Kidney capillary endothelial cell (primary cell): ENCODE data around the gene PLA2G2C.
A peak's percentile ranks its signal among the peaks of the same experiment; 100 is the strongest.
"Not testable (repeated sequence)": the region's sequence is repeated elsewhere in the genome, so short reads cannot be mapped to it uniquely, and the experiment has no call there.

Experiments used
- DNase-seq: peaks from one replicate; pipeline ENCODE4 v3.0.0-alpha.2; 2018; ENCODE audit warnings: low spot score

PLA2G2C gene

DNA sequence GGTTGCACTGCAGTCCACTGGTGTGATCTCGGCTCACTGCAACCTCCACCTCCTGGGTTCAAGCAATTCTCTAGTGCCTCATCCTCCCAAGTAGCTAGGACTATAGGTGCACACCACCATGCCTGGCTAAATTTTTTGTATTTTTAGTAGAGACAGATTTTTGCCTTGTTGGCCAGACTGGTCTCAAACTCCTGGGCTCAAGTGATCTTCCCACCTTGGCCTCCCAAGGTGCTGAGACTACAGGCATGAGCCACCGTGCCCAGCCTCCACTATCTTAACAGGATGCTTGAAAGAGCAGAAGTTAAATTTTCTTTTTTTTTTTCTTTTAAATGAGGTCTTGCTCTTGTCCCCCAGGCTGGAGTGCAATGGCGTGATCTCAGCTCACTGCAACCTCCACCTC is 55.8 kb downstream of the PLA2G2C start:
- DNase-seq = not testable (repeated sequence)

DNA sequence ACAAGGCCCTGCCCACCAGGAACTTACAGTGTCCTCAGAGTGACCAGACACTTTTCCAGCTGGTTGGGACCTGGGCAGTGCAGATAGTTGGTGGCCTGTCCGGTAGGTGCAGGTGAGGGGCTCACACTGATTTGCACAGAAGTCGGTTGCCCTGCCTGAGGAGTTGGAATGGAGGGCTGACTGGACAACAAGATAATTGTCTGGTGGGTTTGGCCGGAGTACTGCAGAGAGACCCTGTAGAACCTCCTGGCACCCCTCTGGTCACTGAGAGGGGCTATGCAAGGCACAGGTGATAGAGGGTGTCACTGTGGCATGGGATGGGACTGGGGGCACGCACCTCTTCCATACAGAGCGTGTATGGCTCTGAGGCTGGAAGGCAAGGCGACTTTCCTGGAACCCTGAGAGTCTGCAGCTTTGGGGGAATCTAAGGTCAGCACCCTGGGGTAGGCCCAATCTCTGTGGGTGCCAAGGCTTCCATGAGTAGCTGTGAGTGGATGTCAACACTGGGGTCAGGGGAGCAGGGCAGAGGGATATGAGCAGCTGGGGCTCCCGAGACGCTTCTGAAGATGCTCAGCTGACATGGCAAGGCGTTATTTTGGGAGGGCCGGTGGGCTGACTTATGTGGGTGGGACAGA is 59.4 kb downstream of the PLA2G2C start:
- DNase-seq = no peak

DNA sequence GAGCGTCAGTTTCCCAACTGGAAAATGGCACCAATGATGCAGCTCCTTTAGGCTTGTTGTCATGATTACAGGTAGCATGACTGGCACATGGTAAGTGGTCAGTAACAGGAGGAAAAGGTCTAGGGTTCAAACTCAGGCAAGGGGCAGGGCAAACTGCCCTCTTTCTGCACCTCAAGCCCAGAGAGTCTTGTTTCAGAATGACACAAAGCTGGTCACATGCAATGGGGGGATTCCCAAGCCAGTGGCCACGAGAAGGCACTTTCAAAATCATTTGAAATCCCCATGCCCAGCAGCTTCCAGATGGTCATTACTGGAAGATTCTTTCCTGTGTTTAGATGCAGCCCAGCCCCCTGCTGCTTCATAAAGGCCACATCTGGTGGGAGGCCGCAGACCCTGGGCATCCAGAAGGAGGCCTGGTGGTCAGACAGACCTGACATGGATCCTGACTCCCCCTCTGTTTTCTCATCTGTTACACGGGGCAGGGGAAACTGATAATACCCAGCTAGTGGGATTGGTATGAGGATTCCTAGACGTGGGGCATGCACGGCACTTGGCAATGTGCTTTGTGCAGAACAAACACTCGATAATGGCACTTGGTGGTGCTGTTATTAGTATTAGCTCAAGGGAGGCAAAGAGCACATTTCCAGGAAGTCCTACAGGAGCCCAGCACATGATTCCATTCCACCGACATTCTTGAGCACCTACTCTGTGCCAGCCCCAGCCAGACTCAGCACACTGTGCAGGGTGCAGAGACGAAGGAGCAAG is 60.1 kb downstream of the PLA2G2C start:
- DNase-seq = no peak

DNA sequence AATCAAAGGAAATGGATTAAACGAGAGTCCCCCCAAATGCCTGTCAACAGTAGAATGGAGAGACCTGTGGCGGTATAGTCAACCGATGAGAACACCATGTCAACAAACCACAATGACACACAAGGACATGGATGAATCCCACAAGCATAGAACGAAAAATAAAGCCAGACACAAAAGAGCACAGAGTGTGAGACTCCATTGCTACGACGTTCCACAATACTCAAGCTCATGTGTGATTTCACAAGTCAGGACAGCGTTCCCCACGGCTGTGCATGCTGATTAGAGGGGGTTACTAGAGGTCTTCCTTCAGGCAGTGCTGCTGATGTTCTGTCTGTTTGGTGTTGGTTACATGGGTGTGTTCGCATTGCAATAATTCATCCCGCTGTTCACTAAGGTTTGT is 61.2 kb downstream of the PLA2G2C start:
- DNase-seq = no peak

DNA sequence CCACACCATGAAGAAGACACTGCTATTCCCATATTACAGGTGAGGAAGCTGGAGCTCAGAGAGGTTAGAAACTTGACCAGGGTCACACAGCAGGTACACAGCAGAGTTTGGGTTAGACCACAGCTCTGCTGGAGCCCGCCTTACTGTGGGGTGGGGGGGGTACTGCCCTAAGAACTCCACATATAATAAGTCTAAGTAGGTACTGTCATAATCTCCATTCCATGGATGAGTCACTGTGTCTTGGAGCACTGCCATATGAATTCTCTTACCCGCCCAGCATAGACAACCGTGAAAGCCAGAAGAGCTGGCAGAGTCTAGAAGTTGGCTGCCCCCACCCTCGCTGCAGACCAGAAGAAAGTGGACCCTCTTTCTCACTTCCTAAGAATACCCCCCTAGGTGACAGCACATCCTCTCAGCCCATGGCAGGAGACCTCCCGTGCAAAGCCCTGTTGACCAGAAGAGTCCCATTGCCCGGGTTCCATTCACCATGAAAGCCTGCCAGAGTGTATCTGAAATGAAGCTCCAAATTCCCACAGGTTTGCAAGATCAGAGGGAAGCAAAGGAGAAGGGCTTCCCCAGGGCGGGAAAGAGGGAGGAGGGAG is 61.8 kb downstream of the PLA2G2C start:
- DNase-seq = peak; percentile 61

DNA sequence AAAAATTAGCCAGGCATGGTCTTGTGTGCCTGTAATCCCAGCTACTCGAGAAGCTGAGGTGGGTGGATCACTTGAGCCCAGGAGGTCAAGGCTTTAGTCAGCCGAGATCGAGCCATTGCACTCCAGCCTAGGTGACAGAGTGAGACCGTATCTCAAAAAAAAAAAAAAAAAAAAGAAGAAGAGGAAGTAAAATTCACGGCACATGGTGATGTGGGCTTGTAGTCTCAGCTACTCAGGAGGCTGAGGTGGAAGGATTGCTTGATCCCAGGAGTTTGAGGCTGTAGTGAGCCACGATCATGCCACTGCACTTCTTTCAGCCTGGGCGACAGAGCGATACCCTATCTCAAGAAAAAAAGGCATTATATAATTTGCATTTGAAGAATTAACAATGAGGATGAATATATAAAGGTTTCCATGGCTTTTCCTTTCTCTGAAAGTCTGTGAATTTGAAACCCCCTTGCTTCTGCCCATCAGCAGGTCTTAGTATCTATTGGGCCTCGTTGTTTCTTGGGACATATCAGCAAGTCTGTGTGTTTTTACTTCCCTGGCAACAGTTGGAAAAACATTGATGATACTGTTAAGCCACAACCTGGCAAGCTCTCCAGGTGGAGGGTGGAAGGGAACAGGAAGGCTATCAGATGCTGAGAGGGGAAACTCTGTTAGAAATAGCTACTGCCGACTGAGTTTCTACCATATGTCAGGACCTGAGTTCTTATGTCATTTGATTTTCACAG is 62.4 kb downstream of the PLA2G2C start:
- no peak for DNase-seq

DNA sequence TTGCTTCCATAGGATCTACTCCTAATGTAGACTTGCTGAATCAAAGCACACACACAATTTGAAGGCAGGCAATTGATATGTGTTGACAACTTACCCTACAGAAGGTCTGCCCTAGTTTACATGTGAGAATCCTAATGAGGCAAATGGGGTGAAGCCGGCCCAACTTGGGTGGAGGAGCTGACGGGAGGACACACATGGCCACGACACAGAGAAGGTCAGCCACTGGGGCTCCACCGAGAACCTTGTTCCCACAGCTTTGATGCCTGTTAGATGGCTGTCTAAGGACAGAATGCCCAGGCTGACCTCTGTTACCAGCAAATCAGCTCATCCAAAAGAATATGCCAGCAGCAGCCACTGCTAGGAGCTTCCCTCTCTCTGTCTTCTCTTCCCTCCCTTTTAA is 65.5 kb downstream of the PLA2G2C start:
- no peak for DNase-seq

DNA sequence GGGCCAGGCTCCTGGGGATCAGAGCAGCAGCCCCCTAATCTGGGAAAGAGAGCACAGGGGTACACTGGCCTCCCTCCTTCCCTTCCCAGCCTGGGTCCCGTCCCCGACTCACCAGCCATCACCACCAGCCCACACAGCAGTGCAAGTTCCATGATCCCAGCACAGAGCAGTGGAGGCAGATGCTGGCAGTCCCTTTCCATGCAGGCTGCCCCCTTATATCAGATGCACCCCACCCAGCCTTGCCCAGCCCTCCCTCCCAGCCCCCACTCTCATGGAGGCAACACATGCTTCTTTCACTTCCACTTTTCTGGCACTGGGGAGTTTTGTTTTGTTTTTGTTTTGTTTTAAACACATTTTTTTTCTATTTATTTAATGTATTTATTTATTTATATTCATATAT is 67.0 kb downstream of the PLA2G2C start, which contains the start of gene PLA2G2D:
PLA2G2D (minus strand) TSS at position 190 of the 400 bp plus-strand sequence; CDS start at position 152, 38 bp downstream.
- DNase-seq = no peak

DNA sequence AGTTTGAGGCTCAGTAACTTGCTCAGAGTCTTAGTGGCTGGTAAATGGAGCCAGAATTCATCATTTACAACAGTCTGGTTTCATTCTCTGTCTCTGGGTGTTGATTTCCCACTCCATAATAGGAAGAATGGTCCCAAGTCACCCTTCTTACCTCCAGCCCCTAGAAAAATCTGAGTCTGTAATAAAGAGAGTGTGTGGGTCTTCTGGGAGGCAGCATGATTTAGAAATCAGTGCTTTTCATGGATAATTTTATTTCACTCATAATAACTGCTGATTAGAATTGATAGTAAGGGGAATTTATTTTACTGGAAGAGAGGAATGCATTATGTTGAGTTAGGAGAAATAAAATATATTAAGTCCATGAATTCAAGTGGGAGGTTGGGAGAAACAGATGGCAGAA is 69.1 kb downstream of the PLA2G2C start:
- no peak for DNase-seq

DNA sequence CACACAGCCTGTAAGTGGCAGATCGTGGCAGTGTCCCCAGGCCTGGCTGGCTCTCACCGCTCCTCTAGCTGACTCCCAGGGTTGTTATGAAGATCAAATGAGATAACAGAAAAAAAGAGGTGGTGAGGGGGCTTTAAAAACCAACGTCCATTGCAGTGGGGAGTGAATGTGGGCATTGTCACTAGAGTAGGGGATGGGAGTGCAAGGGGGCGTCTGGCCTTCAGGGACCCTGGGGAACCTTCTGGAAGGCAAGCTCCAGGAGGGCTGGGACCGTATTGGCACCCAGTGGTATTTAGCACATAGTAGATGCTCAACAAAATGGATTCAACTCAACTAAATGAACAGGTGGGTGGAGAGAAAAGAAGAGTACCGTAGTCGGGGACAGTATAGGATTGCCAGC is 70.4 kb downstream of the PLA2G2C start:
- no peak for DNase-seq

DNA sequence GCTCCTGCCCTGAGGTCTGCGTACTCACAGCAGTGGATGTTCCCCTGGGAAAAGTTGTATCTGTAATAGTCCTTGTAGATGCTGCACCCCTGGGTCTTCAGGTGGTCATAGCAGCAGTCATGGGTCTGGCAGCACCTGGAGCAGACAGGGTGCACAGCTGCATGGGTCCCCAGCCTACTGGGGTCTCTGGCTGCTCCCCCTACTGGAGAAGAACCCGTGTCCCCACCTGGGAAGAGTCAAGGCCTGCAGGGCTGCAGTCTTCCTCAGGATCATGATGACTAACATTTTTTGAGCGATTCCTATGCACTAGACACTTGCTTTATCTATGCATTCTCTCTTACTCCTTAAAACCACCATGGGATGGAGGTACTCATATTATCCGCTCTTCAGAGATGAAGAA is 70.8 kb downstream of the PLA2G2C start:
- DNase-seq = no peak

DNA sequence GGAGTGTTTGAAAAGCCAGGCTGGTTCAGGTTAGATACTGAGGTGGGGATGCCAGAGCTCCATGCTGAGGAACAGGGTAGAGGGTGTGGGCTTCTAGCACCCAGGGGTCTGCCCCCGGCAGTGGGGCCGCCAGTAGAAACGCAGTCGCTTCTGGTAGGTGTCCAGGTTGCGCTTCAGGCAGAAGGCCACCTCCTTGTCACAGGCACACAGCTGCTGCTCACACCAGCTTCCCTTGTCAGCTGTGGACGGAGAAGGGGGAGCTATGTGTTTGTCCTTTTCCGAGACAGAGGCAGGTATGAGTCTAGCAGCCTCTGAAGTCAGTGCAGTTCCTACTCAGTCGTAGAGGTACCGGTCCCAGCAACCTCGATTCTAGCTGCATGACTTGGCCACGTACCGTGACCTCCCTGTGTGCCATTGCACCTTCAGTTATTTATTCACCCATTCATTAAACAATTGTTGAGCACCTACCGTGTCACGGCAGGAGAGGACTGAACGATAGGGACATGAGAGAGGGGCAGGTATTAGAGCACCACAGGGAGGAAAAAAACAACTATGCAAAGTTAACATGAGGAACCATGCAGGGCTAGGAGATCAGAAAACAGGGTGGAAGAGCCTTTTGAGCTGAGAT is 72.2 kb downstream of the PLA2G2C start:
- DNase-seq = no peak
